IPS DF 19.7 (cell line): ENCODE measurements around the gene A2M.

Experiments
- DNase-seq: peaks from one replicate; pipeline ENCODE4 v3.0.0-alpha.2; 2013; ENCODE audit warnings: low read depth, low spot score

The A2M gene

DNA sequence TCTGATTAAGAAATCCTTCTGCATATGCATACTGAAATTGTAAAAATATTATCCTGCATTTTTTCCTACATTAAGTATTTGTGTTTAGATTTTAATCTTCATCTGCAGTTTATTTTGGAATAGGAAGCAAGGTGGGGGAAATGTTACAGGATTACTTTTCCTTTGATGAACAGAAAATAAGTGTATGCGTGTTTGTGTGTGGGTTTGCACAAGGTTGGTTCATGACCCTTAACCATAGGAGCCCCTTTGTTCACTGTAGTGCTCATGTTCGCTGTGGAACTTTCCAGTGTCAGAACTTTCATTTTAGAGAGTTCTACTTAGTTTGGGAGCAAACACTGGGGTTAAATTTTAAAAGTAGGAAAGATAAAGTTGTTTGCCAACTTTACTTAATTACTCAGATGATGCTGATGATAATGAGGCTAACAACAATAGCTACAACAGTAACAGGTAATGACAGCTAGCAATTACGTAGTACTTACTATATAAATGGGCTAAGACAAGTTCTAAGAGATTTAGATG, 6.4 kb upstream of the A2M start:
- no peak for DNase-seq

DNA sequence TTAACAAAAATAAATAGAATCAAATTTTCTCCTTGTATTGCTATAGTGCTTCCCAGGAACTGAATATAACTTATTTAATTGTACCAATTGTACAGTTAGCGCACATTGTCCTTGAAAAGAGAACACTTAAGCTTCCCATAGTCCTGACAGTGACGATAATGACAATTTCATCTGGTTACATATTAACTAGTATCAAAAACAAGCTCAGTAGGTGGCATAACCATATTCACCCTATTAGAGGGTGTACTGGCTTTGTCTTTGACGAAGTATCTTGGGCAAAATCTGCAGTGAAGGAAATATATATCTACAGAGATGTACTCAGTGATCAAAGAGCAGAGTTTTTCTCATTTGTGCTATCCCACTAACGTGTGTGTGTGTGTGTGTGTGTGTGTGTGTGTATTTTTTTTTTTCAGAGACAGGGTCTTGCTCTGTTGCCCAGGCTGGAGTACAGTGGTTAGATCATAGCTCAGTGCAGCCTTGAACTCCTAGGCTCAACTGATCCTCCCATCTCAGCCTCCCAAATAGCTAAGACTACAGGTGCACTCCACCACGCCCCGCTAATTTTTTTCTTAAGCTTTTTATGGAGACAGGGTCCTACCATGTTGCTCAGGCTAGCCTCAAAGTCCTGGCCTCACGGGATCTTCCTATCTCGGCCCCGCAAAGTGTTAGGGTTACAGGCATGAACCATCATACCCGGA, 4.9 kb upstream of the A2M start:
- DNase-seq: no peak

DNA sequence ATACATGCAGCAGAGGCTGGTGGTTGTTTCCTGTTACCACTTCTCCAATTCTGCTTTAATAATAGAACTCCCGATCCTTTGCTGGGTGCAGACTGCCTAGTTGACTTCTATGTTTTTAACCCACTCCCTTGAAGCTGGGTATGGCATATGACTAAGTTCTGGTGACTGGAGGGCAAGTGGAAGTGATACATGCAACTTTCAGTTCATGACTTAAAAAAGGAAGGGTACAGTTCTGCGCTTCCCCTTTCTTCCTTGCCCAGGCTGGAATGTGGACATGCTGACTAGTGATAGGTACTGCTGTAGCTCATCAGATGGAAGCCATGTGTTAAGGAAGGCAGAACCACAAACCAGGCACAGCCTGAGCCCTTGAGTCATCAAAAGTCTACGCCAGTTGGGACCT, 2.4 kb upstream of the A2M start:
- DNase-seq: no peak

DNA sequence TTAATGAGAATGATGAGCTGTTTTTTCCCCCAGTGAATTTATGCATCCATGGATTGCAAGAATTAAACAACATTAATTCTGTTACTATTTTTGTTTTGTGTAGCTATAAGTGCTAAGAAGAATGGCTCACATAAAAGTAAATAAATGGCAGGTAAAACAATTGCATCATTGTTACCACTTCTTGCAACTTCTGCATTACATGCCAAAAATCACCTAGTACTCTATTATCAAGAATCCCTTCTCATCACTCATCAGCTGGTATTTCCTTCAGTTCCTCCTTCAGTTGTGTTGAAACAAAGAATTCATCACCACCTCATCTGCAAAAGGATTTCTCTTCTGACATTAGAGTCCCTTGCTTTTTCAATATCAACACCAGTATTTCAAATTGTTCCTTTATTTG, 773 bp downstream of the A2M start:
- no peak for DNase-seq

DNA sequence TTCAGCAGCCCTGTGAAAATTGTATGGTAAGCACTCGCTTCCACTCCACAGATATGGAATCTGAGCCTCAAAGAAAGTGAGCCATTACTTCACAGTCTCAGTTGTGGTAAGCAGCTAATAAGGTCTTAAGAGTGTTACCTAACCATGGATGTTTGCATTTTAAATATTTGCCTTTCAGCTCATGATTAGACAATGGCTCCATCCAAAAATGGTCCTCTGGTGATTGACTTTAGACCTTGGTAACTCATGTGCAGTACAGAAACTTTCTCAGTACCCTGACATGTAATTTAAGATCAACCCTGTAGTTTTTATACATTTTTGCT, 1.8 kb downstream of the A2M start:
- DNase-seq: no peak

DNA sequence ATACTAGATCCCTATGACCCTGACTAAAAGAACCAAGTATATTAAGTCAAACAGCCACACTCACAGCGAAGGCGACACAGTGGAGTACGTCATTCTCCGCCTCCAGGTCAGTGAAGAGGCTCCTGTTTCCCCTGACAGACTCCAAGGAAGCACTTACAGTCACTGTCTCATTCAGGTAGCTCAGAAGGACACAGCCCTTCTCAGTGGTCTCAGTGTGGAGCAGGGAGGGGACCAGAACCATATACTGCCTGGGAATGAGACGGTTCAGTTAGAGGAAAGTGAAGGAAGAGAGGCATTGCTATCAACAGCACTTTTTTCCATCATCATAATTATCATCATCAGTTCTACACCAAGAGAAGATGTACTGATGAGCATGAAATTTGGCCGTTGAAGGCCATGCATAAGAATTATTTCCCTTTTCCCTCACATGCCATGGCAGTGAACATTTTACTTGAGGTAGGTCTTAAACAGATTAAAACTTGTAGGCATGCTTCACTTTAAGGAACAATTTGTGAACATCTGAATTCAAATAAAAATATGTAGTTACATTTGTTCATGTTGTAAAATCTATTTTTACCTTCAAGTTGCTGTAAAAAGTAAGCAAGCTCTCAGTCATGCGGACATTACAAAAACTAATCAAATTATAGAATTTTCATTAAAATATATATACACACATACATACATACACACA, 2.3 kb downstream of the A2M start:
- no peak for DNase-seq

DNA sequence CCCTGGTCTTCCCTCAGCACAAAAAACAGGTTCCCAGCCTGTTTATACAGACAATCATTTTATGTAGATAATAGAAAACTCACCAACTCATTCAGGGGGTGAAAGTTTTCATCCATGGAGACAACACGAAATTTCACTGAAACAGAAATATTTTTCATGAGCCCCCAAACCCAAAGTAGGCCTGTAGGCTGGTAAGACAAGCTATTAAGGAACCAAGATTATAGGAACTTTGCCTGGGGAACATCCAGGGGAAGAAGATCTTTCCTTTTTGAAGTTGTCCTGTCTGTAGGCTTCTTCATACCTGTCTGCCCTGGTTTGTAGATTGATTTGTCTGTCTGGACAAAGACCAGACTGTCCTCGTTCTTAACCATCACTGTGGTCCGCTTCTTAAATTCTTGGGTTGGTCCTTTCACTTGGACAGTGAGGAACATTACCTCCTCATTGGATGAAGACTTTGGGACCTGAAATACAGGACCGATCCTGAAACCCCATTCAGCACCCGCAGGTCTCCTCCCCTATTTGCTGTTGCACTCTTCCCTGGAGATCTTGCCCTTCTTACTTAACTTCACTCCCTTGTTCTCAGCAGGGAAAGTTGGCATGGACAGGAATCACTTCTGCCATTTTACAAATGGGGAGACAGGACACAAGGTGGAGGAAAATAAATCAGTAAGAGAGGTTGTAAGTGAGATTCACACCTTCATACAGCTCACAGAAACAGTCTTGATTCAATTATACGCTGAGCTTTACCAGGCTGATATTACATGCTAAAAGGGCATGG, 3.5 kb downstream of the A2M start:
- DNase-seq: no peak

DNA sequence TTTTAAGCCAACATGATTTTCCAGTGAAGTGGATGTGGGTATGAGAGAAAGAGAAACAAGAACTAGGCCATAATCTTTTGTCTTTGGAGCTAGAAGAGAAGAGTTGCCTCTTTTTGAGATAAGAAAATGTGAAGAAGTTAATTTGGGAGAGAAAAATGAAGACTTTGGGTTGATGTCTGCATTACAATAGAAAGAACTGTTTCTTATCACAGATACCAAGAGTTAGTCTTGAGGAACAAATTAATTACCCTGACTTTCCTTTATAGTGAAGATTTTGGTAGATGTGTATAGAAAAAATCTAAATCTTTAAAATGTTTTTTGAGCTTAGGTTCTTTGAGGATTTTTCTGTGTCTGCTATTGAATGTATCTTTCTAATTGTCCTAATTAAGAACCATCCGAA, 4.2 kb downstream of the A2M start:
- no peak for DNase-seq

DNA sequence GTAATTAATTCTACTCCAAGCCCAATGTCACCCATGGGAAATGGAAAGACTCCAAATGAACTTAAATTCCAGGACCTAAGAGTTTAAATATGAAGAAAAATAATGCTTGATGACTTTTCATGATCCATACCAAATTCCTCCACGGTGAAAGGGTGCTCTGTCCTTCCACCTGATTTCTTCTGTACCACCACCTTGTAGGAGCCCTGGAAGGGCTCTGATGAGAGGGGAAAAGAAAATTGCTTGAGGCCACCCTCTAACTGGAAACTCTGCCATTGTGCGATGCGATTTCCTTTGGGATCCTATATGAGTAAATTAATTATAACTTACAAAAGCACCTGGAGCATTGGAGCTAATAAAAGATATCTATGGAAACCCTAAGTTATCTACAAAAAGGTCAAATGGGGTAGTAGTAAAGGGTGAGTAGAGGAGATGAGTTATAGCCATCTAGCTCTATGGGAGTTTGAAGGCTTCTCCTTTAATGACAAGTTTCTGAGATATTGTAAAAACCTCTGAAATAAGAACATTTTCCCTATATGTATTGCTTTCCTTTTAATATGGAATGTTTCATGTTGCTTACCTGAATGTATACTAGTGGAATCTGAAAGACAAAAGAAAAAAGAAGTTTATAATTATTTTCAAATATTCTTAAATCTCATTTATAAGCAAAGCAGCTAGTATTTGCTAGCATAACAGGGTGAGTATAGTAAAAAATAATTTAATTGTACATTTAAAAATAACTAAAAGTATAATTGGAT, 5.8 kb downstream of the A2M start:
- no peak for DNase-seq

DNA sequence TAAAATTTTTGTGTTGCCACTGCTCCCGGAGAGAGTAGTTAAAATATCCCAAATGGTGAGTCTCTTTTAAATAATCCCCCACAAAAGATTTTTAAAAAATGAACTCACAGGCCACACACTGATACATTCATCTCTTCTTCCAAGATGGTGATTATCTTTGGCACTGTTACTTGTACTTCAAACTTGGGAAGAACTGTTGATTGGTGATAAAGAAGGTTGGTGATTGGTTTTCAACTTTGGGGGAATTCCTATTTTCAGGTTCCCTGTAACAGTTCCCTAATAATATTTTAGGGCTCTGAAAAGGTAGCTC, 6.6 kb downstream of the A2M start:
- no peak for DNase-seq

DNA sequence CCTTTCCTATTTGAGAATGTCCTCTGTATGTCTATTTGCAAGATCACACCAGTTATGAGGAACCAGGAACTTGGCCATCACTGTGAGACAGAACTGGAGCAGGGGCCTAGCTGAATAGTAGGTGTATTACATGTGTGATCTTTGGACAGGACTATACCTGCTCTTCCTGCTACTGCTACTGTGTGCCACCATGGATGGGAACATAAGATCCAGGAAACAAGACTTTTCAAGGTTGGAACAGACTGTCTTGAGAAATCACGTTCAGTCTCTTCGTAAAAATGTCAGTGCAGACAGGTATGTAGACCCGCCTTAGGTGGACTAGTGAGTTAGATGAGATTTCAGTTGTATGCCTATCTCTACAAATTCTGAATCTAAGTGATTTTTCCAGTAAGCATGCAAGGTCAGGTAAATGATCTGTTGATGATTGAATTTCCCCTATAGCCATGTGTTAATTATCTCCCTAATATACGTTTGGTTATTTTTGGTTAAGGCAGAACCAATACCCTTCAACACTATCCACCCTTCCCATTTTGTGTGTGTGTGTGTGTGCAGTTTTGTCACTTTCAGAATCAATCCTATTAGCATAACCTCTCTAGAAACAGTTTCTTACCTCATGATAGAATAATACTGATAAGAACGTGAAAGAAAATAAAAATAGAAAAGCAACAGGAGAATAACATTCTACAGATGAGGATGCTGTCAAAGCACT, 7.1 kb downstream of the A2M start:
- DNase-seq: no peak

DNA sequence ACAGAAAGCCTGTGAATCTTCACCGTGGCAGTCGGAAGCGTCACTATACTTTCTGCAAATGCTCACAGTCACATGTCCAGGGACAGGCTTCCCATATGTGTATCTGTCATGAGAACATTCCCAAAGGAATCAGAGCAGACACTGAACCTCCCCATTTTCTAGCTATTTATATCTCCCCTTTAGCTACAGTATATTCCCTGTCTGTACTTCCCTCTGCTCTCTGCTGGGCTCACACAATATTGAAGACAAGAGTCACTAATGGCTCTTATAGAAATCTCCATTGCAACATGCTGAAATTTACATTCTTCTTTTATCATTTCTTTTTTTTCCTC, 8.2 kb downstream of the A2M start:
- no peak for DNase-seq

DNA sequence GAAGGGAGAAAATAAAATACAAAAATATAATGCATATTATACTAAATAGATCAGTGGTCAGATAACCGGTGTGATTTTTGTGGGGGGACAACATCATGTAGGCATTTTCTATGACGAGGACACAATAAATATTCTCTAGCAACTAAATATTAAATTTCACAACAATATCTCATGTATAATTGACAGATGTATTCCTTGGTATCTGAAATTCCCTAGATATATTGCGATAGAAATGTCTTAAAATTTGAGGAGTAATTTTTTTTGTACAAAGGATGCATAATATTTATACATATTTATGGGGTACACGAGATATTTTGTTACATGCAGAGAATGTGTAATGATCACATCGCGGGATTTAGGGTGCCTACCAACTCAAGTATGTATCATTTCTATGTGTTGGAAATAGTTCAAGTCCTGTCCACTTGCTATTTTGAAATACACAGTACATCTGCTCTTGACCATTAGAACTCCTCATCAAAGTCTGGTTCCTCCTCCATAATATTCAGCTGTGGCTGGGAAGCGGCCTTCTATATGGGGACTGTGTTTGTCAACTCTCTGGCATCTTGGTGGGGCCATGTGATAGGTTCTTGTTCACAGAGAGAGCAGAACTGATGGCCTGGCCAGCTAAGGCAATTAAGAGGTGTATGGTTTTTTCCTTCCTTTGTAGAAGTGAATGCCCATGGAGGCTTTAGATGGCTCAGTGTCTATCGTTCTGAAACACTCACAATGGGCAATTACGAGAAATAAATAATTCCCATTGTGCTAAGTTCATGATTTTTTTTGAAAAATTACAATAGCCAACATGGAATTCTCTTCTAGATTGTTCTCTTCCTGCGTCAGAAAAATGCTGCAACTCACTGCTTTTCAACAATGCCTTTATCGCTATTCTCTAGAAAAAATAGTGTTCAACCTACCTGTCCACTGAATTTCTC, 8.8 kb downstream of the A2M start:
- DNase-seq: no peak

DNA sequence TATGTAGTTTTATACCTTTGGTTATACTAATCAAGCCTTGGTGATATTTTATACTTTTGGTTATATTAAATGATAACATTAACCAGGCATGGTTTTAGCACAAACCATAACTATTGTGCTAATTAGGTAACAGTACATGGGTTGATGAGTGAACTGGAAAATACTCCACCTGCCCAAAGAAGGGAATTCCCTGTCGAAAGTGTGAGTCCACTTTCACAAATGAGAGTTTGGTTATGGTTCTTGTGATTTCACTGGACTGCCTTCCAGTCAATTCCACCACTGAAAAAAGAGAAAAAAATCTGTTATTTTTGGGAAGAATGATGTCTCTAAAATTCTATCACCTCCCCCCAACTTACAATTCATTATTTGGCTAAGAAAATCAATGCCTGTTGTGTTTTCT, 9.7 kb downstream of the A2M start:
- DNase-seq: no peak

DNA sequence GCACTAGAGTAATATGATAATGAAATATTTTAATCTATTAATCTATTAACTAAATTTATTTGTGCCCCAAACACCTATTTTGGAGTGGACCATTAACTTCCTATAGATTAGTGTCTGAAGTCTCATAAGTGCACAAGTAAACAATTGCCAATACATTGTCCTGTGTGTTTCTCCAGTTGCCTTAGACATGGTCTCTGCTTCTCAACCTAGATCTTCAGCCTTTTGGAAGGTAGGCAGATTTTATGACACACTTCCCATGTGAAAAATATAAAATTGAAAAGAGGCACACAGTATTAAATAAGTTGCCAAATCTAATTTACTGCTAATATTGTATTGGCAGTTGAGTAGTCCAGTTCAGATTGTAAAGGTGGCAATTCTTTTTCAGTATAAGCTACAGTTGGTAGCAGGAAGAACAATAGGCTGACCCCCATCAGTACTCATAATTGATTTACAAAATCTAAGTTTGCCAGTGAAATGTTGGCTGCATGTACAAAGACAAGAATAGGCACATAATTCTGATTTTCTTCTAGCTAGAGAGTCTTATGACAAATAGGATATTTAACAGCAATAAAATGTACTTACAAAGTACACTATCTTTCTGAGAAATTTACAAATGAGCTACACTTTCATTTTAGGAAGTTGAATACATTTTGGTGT, 10.8 kb downstream of the A2M start:
- DNase-seq: no peak

DNA sequence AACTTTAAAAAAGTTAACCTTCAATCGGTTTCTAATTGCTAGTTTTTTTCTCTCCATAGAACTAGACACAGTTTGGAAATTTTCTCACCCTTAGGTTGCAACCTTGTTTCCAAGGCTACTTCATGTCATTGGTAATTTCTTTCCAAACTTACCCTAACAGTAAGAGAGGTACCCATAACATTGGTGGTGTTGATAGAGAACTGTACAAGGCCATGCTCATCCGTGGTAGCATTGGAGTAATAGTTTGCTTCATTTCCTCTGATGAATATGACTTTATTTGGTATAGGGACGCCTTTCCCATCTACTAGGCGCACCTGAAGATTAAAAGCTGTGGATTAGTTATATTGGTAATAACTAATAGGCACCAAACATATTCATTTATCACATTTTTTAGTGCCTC, 11.6 kb downstream of the A2M start:
- no peak for DNase-seq

DNA sequence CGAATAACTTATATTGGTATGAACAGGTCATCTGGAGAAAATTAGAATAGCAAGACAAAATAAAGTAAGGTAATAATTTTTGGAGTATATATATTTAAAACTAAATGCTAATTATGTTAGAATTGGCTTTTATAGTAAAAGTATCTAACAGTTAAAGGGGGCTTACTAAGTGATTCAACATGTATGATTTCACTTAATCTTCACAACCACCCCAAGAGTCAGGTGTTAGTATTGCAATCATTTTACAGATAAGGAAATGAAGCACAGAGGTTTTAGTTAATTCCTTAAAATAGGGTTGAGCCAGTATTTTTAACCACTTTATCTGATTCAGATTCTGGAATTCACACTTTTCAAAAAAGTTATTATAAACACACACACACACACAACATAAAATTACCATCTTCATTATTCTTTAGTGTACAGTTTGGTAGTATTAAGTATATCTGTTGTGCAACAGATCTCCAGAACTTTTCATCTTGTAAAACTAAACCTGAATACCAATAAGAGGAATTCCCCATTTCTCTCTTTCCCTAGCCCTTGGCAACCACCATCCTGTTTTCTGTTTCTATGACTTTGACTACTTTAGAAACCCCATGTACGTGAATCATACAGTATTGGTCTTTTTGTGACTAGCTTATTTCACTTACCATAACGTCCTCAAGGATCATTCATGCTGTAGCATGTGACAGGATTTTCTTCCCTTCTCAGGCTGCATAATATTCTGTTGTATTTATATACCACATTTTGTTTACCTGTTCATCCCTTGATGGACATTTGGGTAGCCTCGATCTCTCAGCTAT, 12.5 kb downstream of the A2M start:
- no peak for DNase-seq

DNA sequence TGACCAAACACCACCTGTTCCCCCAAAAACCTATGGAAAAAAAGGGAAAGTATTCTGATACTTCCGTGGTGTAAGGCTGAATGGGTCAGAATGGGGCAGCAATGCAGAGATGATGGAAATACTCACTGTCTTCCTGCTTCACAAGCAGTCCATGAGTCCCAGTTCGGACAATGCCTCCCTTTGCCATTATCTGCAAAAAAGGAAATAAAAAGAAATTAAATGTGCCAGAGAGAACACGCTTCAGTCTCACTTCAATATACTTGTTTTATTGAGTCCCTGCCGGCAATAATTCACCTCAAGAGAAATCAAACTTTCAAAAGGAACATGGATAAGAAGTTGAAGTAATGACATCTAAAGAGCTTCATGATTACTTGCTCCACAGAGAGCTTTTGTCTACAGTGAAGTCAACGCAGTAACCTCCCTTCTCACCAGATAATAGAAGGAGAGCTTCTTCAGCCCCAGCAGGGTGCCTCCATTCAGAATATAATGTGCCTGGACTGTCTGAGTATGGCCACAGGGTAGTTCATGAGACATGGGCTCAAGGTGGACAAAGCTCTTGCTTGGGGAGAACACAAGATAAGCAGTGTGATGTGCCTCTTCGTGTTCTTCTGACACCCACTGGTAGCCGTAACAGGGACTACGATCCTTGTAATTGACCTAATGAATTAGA, 14.6 kb downstream of the A2M start:
- DNase-seq: no peak
